MM.1S (cell line): ENCODE data around the gene POMGNT2.

Source experiments
- CTCF ChIP-seq: fragments of 300-600 bp; sonication (generic); IDR thresholded peaks from 2 replicates; pipeline ENCODE4 v1.5.1; 2016; ENCODE audit warnings: antibody characterized with exemption, low read length, mixed read lengths
- EZH2phosphoT487 ChIP-seq: fragments of 300-600 bp; sonication (generic); IDR thresholded peaks from 2 replicates; pipeline ENCODE4 v1.6.1; 2018; ENCODE audit warnings: antibody characterized with exemption, low read length

- no peak for TF ChIP-seq EZH2phosphoT487
- no peak for TF ChIP-seq CTCF
These were observed 31.4 kb downstream of the POMGNT2 start for GRCh38 chr3:43074482-43074881.
